Left lung (tissue), 10 donors: ENCODE measurements around the gene DNM3. TPM values are rescaled to one million over a fixed set of nuclear protein-coding genes. Genes with fewer than 3 reads are reported as not detected.

Source experiments
- ATAC-seq: fragments of 200-7000 bp; cut with Tn5 transposase; one replicate; pipeline ENCODE4 v1.9.1; 2020; ENCODE audit warnings: moderate library complexity
- DNase-seq, 4 donors: peaks; one replicate each; pipeline ENCODE4 v3.0.0-alpha.2; 2013 to 2020
- H3K27ac ChIP-seq, 2 donors: fragments of 200-600 bp; sonication (generic) in 1 of 2; one replicate each; pipeline versions ENCODE4 v1.5.0 to v1.8.0; 2020 to 2021
- H3K27me3 ChIP-seq, 2 donors: fragments of 200-600 bp; sonication (generic) in 1 of 2; one replicate each; pipeline versions ENCODE4 v1.5.0 to v1.8.0; 2020 to 2021
- H3K36me3 ChIP-seq, 2 donors: fragments of 200-600 bp; sonication (generic) in 1 of 2; one replicate each; pipeline versions ENCODE4 v1.5.0 to v1.8.0; 2020 to 2021
- H3K4me1 ChIP-seq, 2 donors: fragments of 200-600 bp; one replicate each; pipeline ENCODE4 v1.8.0; 2021
- H3K4me3 ChIP-seq, 2 donors: fragments of 200-600 bp; sonication (generic) in 1 of 2; one replicate each; pipeline versions ENCODE4 v1.5.0 to v1.8.0; 2020 to 2021; ENCODE audit warnings: mild to moderate bottlenecking in 1 of 2
- H3K9me3 ChIP-seq, 2 donors: fragments of 200-600 bp; sonication (generic) in 1 of 2; one replicate each; pipeline versions ENCODE4 v1.5.0 to v1.8.0; 2020 to 2021
- intact Hi-C, 2 donors: fragments of 100-400 bp; cut with DNase I; formaldehyde crosslinking; loops; one replicate each; pipeline versions ENCODE4 v1.11.2 to v1.14.2; 2022
- polyA plus RNA-seq, 6 donors: library from polyadenylated mRNA; unstranded; fragments of 120-200 nt; gene quantifications; one replicate each; pipeline ENCODE4 v1.2.1, GENCODE V29; 2013; ENCODE audit not compliant: insufficient read length in 6 of 6
- total RNA-seq, 2 donors: library from RNA; stranded (reverse); fragmentation: NEBNext Ultra II Directional; extraction: Animal tissue kit (Norgen Biotek cat#: 25700); gene quantifications; one replicate each; pipeline ENCODE4 v1.2.1, GENCODE V29; 2021
- TF ChIP-seq, protein P1 (sequence below), 2 donors: fragments of 200-600 bp; sonication (generic) in 1 of 2; IDR thresholded peaks; one replicate each; pipeline versions ENCODE4 v1.5.0 to v1.8.0; 2021; ENCODE audit warnings: antibody characterized with exemption in 2 of 2
- donor health status: DM: no; HTN: yes; CAD: no.
- donor health status: DM: no; HTN: no; CAD: no.

The DNM3 gene
- total and polyA plus RNA-seq, 8 donors: 5.2 to 7.7 (median 6.3) TPM

DNA sequence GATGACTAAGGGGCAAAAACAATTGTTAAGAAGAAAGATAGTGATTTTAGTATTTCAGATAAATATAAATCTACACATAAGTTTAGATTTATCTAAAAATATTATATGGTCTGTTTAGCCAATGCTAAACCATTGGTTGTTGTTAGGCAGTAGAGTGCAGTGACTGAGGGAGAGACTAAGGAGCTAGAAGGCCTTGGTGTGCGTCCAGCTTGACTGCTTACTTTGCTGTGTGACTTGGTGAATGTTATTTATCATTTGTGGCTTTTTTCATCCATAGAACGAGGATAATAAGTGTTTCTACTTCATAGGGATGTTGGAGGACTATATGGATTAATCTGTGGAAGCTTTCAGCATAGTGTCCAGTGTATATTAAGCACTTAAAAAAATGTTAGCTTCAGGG lies 314.5 kb downstream of the DNM3 start:
- Histone ChIP-seq H3K36me3 (no peaks in the 10 kb centered on the region), H3K27me3 (no peaks in the 10 kb centered on the region), H3K9me3 (no peaks in the 10 kb centered on the region), H3K4me1 (peaks cover 0 to 10% of the 10 kb centered on the region in 2 donors), H3K4me3 (no peak overlapping the region), H3K27ac (peak overlapping the region in 1 of 2 donors; percentile 63)
- TF ChIP-seq, protein P1, sequence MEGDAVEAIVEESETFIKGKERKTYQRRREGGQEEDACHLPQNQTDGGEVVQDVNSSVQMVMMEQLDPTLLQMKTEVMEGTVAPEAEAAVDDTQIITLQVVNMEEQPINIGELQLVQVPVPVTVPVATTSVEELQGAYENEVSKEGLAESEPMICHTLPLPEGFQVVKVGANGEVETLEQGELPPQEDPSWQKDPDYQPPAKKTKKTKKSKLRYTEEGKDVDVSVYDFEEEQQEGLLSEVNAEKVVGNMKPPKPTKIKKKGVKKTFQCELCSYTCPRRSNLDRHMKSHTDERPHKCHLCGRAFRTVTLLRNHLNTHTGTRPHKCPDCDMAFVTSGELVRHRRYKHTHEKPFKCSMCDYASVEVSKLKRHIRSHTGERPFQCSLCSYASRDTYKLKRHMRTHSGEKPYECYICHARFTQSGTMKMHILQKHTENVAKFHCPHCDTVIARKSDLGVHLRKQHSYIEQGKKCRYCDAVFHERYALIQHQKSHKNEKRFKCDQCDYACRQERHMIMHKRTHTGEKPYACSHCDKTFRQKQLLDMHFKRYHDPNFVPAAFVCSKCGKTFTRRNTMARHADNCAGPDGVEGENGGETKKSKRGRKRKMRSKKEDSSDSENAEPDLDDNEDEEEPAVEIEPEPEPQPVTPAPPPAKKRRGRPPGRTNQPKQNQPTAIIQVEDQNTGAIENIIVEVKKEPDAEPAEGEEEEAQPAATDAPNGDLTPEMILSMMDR (IDR thresholded peaks at IDR 0.05): no peak
- intact Hi-C loops: no loop called here
- ATAC-seq (no peak), DNase-seq (no peak)

DNA sequence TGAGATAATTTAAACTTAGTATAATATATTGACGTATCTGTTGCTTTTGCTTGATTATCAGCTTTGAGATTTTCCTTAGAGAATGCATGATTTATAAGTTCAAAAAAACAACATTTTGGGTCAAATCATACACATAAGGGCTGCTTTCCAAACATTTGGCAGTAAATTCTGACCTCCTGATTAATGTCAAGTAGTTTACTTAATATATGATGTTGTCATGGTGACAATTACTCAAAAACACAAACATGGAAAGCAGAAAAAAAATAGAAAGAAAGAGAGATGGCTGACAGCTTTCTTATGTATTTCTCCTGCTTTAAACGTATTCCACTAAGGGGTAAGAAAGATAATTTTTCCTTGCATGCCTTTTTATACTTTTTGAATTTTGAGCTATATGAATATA lies 320.9 kb downstream of the DNM3 start:
- H3K27me3 ChIP-seq: no peaks in the 10 kb centered on the region
- no peak overlapping the region for H3K4me3 ChIP-seq
- H3K9me3 ChIP-seq: no peaks in the 10 kb centered on the region
- TF ChIP-seq, protein P1 (IDR thresholded peaks at IDR 0.05): no peak
- ATAC-seq: no peak
- no peaks in the 10 kb centered on the region for H3K4me1 ChIP-seq
- intact Hi-C loops: no loop called here
- H3K36me3 ChIP-seq: no peaks in the 10 kb centered on the region
- no peak for DNase-seq
- no peak overlapping the region for H3K27ac ChIP-seq

DNA sequence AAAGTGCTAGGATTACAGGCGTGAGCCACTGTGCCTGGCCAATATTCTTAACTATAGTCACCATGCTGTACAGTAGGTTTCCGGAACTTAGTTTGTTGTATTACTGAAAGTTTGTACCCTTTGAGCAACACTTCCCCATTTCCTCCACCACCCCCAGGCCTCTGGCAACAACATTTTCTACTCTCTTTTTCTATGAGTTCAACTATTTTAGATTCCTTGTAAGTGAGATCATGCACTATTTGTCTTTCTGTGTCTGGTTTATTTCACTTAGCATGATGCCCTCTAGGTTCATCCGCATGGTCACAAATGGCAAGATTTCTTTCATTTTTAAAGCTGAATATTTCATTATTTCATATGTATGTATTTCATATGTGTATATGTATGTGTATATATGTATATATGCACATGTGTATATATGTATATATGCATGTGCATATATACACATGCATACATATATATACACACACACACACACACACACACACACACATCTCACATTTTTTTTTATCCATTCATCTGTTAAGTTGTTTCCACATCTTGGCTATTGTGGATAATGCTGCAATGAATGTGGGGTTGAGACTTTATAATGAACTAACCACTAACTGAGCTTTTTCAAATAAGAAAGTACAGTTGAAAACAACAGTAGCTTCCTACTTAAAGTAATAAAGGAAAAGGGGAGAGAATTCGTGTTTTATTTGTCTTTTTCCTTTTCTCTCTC lies 322.4 kb downstream of the DNM3 start:
- peak; percentile 10 for ATAC-seq
- TF ChIP-seq, protein P1 (IDR thresholded peaks at IDR 0.05): no peak
- DNase-seq: peak in 1 of 4 donors; percentile 12
- intact Hi-C loops: no loop called here
- H3K4me3 ChIP-seq: no peak overlapping the region
- no peaks in the 10 kb centered on the region for H3K27me3 ChIP-seq
- H3K36me3 ChIP-seq: no peaks in the 10 kb centered on the region
- no peaks in the 10 kb centered on the region for H3K4me1 ChIP-seq
- H3K27ac ChIP-seq: no peak overlapping the region
- no peaks in the 10 kb centered on the region for H3K9me3 ChIP-seq

DNA sequence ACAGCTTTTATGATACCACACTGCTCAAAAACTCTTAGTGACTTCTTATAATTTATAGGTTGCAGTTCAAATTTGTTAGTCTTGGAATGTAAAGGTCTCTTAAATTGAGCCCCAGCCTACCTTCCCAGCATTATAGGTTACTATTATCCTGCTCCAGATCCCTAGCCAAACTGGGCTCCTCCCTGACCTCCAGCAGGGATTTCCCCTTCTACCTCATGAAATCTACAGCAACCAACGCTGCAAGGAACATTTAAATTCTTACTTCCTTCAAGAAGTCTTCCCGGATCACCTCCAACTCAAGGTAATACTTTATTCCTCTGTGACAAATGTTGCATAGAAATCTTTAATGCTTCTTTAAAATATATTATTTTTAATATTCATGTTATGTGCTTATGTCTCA lies 324.1 kb downstream of the DNM3 start:
- no peaks in the 10 kb centered on the region for H3K36me3 ChIP-seq
- no peaks in the 10 kb centered on the region for H3K9me3 ChIP-seq
- H3K4me1 ChIP-seq: no peaks in the 10 kb centered on the region
- H3K27ac ChIP-seq: no peak overlapping the region
- DNase-seq (no peak), ATAC-seq (no peak)
- intact Hi-C loops: no loop called here
- H3K4me3 ChIP-seq: no peak overlapping the region
- TF ChIP-seq, protein P1 (IDR thresholded peaks at IDR 0.05): no peak
- no peaks in the 10 kb centered on the region for H3K27me3 ChIP-seq

DNA sequence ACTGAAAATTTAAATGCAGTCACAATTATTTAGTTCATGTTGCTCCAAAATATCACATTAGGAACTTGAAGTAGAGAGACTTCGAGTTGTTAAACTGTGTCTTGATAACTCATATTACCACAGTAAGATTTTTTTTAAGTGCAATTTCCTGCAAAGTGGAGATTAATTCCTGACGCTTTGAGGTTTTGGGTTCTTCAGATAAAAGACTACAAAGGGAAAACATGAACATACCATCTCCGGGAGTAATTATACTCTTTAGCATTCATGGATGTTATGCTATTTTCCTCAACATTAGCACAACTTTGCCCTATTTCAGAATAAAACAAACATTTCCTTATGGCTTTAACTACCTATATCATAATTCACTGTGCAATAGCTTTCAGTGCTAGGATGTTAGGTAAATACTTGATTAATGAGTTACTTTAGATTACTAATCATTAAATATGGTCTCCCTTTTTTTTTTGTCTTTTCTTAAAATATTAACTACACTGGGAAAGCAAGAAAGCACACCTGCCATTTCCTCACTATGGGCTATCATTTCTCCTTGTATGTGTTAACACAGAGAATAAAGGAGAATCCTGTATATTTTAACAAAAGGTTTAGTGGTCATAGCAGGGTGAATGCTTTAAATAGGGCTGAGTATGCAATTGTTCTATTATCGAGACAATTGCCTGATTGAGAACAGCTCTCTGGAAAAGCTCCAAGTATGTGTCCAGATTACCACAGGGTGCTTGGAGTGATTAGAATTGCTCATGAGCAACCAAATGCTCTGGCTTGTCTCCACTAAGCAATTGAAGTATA lies 326.7 kb downstream of the DNM3 start:
- Histone ChIP-seq H3K36me3 (no peaks in the 10 kb centered on the region), H3K27ac (no peak overlapping the region), H3K4me1 (no peaks in the 10 kb centered on the region), H3K9me3 (no peaks in the 10 kb centered on the region), H3K4me3 (no peak overlapping the region), H3K27me3 (no peaks in the 10 kb centered on the region)
- ATAC-seq: peak; percentile 57
- no peak for DNase-seq
- intact Hi-C loops: no loop called here
- TF ChIP-seq, protein P1 (IDR thresholded peaks at IDR 0.05): no peak
